Right atrium auricular region (tissue), 2 donors: ENCODE measurements around the gene ARHGAP26. TPM values are rescaled to one million over a fixed set of nuclear protein-coding genes. Genes with fewer than 3 reads are reported as not detected.

Experiments used
- DNase-seq: peaks from one replicate; pipeline ENCODE4 v3.0.0-alpha.2; 2019; ENCODE audit warnings: low spot score
- H3K27ac ChIP-seq, 2 donors: fragments of 200-600 bp; sonication (generic); 1 replicate in 1 of 2; 2 replicates in 1 of 2; pipeline ENCODE4 v1.5.1; 2016 to 2019
- H3K27me3 ChIP-seq, 2 donors: fragments of 200-600 bp; sonication (generic); one replicate each; pipeline versions ENCODE4 v1.5.1 to v1.6.0; 2017 to 2019
- H3K36me3 ChIP-seq: fragments of 200-600 bp; sonication (generic); one replicate; pipeline ENCODE4 v1.5.1; 2016
- H3K4me1 ChIP-seq, 2 donors: fragments of 200-600 bp; sonication (generic); one replicate each; pipeline versions ENCODE4 v1.5.1 to v1.6.0; 2017 to 2019
- H3K4me3 ChIP-seq, 2 donors: fragments of 200-600 bp; sonication (generic); 1 replicate in 1 of 2; 2 replicates in 1 of 2; pipeline ENCODE4 v1.5.1; 2017 to 2019; ENCODE audit warnings: mild to moderate bottlenecking in 1 of 2, moderate library complexity in 1 of 2
- H3K9me3 ChIP-seq, 2 donors: fragments of 200-600 bp; sonication (generic); one replicate each; pipeline ENCODE4 v1.5.1; 2019
- total RNA-seq, 2 donors: library from RNA; depleted of rRNA; stranded (reverse); fragments of >200 nt; gene quantifications; one replicate each; pipeline ENCODE4 v1.1.0, GENCODE V29; 2016
- TF ChIP-seq, protein P1 (sequence below), 2 donors: fragments of 200-600 bp; sonication (generic); IDR thresholded peaks; one replicate each; pipeline ENCODE4 v1.5.1; 2019; ENCODE audit warnings: antibody characterized with exemption in 2 of 2

The ARHGAP26 gene
- total RNA-seq, 2 donors from 2014 or later = 29.8 to 31.6 TPM

DNA sequence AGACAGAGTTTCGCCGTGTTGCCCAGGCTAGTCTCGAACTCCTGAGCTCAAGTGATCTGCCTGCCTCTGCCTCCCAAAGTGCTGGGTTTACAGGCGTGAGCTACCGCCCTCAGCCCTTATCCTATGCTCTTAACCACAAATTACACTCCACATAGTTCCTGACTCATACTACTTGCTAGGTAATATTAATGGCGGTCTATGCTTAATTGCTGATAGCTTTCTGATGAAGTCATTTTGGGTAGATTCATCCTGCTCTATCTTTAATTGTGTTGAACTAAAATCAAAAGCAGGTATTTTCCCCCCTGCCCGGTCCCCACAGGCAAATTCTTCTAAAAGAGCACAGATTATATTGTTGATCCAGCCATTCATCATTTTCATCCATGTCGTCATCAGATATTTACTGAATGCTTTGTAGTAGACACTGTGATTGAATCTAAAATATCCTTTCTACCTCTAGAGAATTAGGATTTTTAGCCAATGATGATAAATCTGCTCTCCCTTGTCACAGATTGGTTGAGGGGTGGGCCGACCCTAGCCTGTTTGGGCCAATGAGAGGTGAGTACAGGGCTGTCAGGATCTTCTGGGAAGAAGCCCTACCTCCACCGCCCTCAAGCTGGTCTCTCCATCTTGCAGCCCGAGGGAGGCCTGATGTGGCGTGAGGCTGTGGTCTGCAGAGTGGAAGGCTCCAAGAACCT lies 488.5 kb downstream of the ARHGAP26 start:
- Histone ChIP-seq H3K36me3 (no peaks in the 10 kb centered on the region), H3K4me3 (no peak overlapping the region), H3K9me3 (no peaks in the 10 kb centered on the region), H3K4me1 (no peaks in the 10 kb centered on the region), H3K27me3 (no peaks in the 10 kb centered on the region), H3K27ac (no peak overlapping the region)
- DNase-seq = no peak
- TF ChIP-seq, protein P1, sequence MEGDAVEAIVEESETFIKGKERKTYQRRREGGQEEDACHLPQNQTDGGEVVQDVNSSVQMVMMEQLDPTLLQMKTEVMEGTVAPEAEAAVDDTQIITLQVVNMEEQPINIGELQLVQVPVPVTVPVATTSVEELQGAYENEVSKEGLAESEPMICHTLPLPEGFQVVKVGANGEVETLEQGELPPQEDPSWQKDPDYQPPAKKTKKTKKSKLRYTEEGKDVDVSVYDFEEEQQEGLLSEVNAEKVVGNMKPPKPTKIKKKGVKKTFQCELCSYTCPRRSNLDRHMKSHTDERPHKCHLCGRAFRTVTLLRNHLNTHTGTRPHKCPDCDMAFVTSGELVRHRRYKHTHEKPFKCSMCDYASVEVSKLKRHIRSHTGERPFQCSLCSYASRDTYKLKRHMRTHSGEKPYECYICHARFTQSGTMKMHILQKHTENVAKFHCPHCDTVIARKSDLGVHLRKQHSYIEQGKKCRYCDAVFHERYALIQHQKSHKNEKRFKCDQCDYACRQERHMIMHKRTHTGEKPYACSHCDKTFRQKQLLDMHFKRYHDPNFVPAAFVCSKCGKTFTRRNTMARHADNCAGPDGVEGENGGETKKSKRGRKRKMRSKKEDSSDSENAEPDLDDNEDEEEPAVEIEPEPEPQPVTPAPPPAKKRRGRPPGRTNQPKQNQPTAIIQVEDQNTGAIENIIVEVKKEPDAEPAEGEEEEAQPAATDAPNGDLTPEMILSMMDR (IDR thresholded peaks at IDR 0.05) = no peak

DNA sequence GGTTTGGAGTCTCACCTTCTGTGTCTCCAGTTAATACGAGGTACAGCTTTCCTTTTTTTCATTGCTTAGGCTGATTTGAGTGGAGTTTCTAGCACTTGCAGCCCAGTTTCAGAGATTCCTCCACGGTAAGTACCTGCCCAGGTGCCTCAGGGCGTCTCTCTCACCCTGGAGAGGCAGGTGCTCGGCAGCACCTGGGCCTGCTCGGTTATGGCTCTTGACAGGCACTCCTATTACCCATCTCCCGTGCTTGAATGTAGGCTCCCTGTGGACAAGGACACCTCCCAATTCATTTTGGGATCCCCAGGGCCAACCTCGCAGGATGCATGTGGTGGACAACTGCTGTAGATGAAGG lies 489.1 kb downstream of the ARHGAP26 start:
- no peaks in the 10 kb centered on the region for H3K27me3 ChIP-seq
- no peak for DNase-seq
- H3K4me1 ChIP-seq = no peaks in the 10 kb centered on the region
- H3K27ac ChIP-seq = no peak overlapping the region
- H3K9me3 ChIP-seq = no peaks in the 10 kb centered on the region
- TF ChIP-seq, protein P1 (IDR thresholded peaks at IDR 0.05) = no peak
- no peaks in the 10 kb centered on the region for H3K36me3 ChIP-seq
- H3K4me3 ChIP-seq = no peak overlapping the region

DNA sequence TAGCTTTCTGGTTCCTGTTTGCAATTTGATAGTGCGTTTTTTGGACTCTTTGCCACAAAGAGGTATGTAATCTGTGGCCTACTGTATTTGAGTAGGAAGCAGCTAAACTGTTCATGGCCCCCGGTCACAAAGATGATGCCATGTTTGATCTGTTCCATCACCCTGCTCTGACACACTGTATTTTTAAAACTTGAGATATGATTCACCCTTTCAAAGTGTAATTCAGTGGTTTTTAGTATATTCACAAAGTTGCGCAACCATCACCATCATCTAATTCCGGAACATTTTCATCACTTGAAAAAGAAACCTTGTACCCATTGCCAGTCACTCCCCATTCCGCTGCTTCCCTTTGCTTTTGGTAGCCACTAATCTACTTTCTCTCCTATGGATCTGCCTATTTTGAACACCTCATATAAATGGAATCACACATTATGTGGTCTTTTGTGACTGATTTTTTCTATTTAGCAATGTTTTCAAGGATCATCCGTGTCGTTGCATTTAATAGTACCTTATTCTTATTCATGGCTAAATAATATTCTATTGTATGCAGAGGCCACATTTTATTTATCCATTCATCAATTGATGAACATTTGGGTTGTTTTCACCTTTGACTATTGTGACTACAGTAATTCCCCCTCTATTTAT lies 491.7 kb downstream of the ARHGAP26 start:
- DNase-seq = no peak
- Histone ChIP-seq H3K27ac (no peak overlapping the region), H3K9me3 (peaks cover 0 to 10% of the 10 kb centered on the region in 2 donors), H3K36me3 (no peaks in the 10 kb centered on the region), H3K4me1 (no peaks in the 10 kb centered on the region), H3K27me3 (no peaks in the 10 kb centered on the region), H3K4me3 (no peak overlapping the region)
- TF ChIP-seq, protein P1 (IDR thresholded peaks at IDR 0.05) = no peak

DNA sequence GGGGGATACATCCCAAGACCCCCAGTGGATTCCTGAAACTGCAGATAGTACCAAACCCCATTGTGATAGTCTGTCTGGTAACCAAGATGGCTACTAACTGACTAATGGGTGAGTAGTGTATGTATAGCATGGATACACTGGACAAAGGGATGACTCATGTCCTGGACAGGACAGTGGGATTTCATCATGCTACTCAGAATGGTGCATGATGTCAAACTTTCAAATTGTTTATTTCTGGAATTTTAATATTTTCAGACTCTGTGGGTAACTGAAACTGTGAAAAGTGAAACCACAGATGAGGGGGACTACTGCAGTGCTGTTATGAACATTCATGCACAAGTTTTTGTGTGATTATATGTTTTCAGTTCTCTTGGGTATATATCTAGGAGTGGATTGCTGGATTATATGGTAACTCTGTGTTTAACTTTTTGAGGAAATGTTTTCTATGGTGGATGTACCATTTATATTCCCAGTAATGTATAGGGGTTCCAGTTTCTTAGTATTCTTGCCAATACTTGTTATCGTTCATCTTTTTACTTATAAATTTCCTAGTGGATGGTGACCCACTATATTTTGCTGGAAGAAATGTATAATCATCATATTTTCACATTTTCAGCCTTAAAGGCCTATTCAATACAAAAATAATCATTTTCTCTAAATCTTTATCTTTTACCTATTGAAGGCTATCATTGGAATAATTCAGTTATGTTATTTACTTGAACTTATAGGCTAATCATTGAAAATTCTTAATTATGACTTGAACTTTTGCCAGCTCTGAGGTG lies 492.4 kb downstream of the ARHGAP26 start:
- Histone ChIP-seq H3K27me3 (no peaks in the 10 kb centered on the region), H3K4me1 (no peaks in the 10 kb centered on the region), H3K4me3 (no peak overlapping the region), H3K36me3 (no peaks in the 10 kb centered on the region), H3K27ac (no peak overlapping the region), H3K9me3 (peaks cover 0 to 16% of the 10 kb centered on the region in 2 donors)
- no peak for DNase-seq
- TF ChIP-seq, protein P1 (IDR thresholded peaks at IDR 0.05) = no peak

DNA sequence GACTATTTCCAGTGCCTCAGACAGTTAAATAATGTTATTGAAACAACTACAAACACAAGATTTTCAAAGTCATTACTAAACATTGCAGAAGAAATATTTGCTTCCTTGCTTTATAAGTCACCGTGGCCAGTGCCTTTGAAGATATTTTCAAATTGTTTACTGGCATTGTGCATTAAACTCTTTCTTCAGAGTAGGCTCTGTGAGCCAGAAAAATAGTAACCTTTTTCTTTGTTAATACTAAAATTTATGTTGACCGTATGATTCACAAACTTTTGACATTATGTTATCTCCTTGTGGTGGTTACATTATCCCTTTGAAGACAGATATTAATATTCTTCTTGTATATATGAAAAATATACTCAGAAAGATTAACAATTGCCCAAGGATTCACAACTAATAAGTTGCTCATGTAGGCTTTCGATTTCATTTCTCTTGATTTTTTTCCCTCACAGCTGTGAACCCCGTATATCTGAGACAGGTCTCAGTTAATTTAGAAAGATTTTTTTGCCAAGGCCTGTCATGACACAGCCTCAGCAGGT lies 493.2 kb downstream of the ARHGAP26 start:
- no peak overlapping the region for H3K27ac ChIP-seq
- no peaks in the 10 kb centered on the region for H3K27me3 ChIP-seq
- peaks cover 0 to 24% of the 10 kb centered on the region in 2 donors for H3K9me3 ChIP-seq
- no peak overlapping the region for H3K4me3 ChIP-seq
- no peak for DNase-seq
- no peaks in the 10 kb centered on the region for H3K4me1 ChIP-seq
- TF ChIP-seq, protein P1 (IDR thresholded peaks at IDR 0.05) = no peak
- H3K36me3 ChIP-seq = no peaks in the 10 kb centered on the region
